Bronchial smooth muscle cell (primary cell): Measurements from ENCODE around the gene BEX4. TPM values are rescaled to one million over a fixed set of nuclear protein-coding genes. Genes with fewer than 3 reads are reported as not detected.

Source experiments
- total RNA-seq: library from RNA; depleted of rRNA; stranded (reverse); fragments of >200 nt; gene quantifications from 2 replicates; pipeline ENCODE4 v1.2.1, GENCODE V29; 2014

BEX4 gene
- 12.1 and 22.4 TPM in 2 replicates for total RNA-seq

DNA sequence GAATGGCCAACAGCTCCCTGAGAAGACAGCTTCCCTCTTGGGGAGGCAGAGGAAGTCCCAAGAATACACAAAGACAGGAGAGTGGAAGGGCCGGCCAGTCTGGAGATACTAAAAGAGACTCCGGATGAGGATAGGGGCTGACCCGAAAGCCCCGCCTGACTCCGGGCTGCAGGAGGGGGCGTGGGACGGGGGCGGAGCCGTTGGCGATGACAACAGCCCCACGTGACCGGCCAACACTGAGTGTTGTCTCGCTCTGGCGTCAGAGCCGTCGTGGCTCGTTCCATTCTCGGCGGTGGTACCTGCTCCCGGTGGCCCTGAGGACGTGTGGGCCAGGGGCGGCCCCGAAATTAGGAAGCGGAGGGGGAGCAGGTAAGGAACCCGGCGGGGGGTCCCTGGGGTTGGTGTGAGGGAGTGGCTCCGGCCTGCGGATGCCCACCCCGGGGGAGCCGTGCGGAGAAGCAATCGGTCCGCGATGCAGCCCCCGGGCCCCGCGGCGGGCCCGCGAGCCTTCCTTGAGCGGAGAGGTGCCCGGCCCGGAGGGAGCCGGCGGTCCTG, at the start of gene BEX4:
TSS of gene BEX4 (plus strand) at position 239 of the 555 bp plus-strand sequence. CDS start 1,046 bp downstream, outside the sequence.

DNA sequence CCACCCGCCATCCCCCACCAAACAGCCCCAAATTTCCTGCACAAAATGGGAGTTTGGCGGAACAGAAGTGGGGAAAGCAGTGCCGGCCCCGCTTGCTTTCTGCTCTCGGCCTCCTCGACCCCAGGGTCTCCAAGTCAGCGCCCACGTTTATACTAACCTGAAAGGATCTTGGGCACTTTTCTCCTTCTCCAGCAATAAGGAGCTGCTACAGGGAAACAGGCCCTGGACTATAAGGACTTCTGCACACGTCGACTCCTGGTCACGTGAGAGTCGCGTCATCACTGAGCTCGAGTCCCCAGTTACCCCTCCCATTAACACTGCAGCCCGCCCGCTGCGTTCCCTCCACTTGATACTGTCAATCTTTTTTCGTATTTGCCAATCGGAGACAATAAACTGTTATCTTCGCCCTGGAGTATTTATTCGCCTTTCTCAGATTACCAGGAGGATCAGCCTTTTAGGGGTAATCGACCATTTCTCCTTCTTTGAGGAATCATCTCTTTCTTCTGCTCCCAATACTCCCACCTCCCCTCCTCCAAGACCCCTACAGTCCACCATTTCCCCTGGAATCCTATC, 40.1 kb downstream of the BEX4 start, which contains the start of gene TCEAL8:
TSS of gene TCEAL8 (minus strand) at position 235 of the 573 bp plus-strand sequence. CDS start 1,176 bp downstream, outside the sequence.

Other genes starting within 250 kb of the BEX4 start
- gene BEX1, start 150.9 kb upstream of the BEX4 start, total RNA-seq: 0.63 TPM in 1 of 2 replicates, not detected in the other
- not detected in 2 replicates for gene NXF3, start 122.0 kb upstream of the BEX4 start, total RNA-seq
- gene TCEAL8, start 40.0 kb downstream of the BEX4 start, total RNA-seq: 87.2 and 164 TPM in 2 replicates
- gene TCEAL5, start 61.6 kb downstream of the BEX4 start, total RNA-seq: not detected in 2 replicates
- 0.60 and 1.4 TPM in 2 replicates for gene BEX2, start 95.9 kb downstream of the BEX4 start, total RNA-seq
- gene TCEAL7, start 115.1 kb downstream of the BEX4 start, total RNA-seq: 32.1 and 74.1 TPM in 2 replicates
- gene TCEAL9, start 141.4 kb downstream of the BEX4 start, total RNA-seq: 93.4 and 148 TPM in 2 replicates
- gene BEX3, start 161.4 kb downstream of the BEX4 start, total RNA-seq: 477 and 562 TPM in 2 replicates